ENCODE results near the gene NEDD9.

DNA sequence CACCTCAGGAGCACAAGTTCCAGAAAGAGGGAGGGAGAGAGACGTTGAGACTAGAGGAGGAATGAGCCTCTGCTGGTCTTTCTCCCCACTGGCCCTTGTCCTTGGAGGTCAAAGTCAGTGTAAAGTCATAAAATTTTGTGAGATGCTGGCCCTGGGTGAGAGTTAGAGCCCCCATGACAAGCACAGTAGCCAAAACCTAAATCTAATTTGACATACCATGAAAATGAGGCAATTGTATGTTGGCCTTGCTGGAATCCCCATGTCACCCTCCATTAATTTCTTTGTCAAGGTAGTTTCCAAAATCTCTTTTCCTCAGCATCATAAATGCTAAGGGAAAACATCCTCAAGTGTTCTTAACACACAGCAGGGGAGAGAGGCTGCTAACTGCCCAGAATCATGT is 17.6 kb upstream of the NEDD9 start:
- TF ChIP-seq, protein P1, sequence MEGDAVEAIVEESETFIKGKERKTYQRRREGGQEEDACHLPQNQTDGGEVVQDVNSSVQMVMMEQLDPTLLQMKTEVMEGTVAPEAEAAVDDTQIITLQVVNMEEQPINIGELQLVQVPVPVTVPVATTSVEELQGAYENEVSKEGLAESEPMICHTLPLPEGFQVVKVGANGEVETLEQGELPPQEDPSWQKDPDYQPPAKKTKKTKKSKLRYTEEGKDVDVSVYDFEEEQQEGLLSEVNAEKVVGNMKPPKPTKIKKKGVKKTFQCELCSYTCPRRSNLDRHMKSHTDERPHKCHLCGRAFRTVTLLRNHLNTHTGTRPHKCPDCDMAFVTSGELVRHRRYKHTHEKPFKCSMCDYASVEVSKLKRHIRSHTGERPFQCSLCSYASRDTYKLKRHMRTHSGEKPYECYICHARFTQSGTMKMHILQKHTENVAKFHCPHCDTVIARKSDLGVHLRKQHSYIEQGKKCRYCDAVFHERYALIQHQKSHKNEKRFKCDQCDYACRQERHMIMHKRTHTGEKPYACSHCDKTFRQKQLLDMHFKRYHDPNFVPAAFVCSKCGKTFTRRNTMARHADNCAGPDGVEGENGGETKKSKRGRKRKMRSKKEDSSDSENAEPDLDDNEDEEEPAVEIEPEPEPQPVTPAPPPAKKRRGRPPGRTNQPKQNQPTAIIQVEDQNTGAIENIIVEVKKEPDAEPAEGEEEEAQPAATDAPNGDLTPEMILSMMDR (IDR thresholded peaks at IDR 0.05; ENCODE audit: low read depth, low read length, missing input control) = no peak
- no peak for TF ChIP-seq SP1 (IDR thresholded peaks at IDR 0.05)
- TF ChIP-seq YY1 (IDR thresholded peaks at IDR 0.05) = no peak
- TF ChIP-seq RAD21 (IDR thresholded peaks at IDR 0.05) = no peak
- no peak for TF ChIP-seq HNF4G (IDR thresholded peaks at IDR 0.05)
- no peak for TF ChIP-seq JUND (IDR thresholded peaks at IDR 0.05)
- TF ChIP-seq, protein P2, sequence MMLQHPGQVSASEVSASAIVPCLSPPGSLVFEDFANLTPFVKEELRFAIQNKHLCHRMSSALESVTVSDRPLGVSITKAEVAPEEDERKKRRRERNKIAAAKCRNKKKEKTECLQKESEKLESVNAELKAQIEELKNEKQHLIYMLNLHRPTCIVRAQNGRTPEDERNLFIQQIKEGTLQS (IDR thresholded peaks at IDR 0.05) = no peak

Data from liver (tissue), 3 donors.